Stimulated activated naive CD8-positive, alpha-beta T cell treated with anti-CD3 and anti-CD28 coated beads, Interleukin-15, Interleukin-2, amounts not matched to agents 100 U/mL and 50 U/mL, for 24 hours (primary cell): ENCODE data around the gene CPA5.

Experiments
- ATAC-seq: fragments of 150-1000 bp; cut with Tn5 transposase; one replicate; pipeline ENCODE4 v1.10.0; 2021
- DNase-seq: peaks from one replicate; pipeline ENCODE4 v3.0.0; 2021

The CPA5 gene

GRCh38 chr7:130397758-130398073 lies 53.1 kb downstream of the CPA5 start:
- ATAC-seq (no peak), DNase-seq (no peak)

- DNase-seq (no peak), ATAC-seq (no peak)
These were observed 54.0 kb downstream of the CPA5 start for GRCh38 chr7:130398526-130399090.

DNA sequence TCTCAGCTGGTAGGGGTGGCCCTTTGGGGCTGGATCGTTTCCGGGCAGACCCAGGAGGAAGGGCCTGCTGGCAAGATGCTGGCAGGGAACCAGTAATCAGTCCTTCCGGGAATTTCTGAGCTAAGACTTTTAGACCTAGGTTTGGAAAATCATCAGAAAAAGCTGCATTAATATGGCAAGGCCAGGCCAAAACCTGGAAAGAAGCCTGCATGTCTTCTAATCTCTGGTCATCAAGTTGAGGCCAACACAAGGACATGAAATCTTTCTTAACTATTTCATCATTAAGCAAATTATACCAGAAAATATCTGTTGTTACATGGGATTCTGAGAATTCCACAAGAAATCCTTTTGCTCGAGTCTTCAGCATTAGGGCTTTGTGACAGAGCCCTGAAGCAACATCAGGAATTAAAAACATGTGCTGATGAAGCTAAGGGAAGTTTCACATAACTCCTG lies 55.5 kb downstream of the CPA5 start:
- no peak for ATAC-seq
- DNase-seq: no peak

- ATAC-seq (no peak), DNase-seq (no peak)
These were observed 56.5 kb downstream of the CPA5 start for GRCh38 chr7:130401101-130401500.

DNA sequence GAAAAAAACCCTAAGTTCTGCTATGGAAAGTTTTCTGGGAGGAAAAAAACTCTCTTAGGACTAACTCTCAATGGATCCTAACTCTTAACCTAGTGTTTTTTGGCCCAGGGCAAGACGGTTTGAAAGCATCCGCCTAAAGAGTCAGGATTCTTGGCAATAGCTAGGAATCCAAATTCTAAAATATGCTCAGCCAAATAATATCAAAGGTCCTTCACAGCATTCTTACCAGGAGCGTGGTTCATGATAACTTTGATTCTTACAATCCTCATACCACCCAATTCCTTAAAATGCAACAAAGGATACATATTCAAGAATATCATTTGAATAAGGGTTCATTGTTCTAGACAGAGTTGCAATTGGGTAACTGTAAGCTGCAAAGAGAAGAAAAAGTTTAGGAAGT lies 57.0 kb downstream of the CPA5 start:
- ATAC-seq (no peak), DNase-seq (no peak)

- no peak for DNase-seq
- ATAC-seq: no peak
These were observed 60.4 kb downstream of the CPA5 start for GRCh38 chr7:130405003-130405402.

DNA sequence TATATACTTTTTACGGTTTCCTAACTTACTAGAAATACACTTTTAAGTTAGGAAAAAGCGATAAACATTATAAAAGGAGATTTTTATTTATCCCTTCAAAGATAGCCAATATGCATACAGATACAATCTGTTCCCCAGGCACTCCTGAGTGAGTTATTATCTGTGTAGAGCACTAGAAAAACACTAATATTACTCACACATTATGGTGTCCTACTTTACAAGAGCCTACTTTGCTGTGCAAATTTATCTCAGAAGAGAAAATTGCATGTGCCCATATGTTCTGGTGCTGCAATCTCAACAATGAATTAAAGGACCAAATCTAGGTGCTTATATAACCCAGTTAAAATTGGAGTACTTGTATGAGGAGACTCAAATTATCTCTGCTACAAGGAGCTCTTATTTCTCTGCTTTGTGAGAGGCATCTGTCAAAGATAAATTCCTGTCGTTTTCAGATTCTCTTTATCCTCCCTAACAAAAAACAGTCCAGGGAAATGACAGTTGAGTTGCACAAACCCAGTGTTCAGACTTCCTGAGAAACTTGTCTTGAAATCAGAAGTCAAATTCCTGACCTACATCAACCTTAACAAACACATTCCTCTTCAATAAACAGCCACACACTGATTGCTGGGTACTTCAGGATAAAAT lies 64.6 kb downstream of the CPA5 start:
- ATAC-seq: no peak
- no peak for DNase-seq

- no peak for ATAC-seq
- no peak for DNase-seq
These were observed 65.1 kb downstream of the CPA5 start for GRCh38 chr7:130409712-130410072.

DNA sequence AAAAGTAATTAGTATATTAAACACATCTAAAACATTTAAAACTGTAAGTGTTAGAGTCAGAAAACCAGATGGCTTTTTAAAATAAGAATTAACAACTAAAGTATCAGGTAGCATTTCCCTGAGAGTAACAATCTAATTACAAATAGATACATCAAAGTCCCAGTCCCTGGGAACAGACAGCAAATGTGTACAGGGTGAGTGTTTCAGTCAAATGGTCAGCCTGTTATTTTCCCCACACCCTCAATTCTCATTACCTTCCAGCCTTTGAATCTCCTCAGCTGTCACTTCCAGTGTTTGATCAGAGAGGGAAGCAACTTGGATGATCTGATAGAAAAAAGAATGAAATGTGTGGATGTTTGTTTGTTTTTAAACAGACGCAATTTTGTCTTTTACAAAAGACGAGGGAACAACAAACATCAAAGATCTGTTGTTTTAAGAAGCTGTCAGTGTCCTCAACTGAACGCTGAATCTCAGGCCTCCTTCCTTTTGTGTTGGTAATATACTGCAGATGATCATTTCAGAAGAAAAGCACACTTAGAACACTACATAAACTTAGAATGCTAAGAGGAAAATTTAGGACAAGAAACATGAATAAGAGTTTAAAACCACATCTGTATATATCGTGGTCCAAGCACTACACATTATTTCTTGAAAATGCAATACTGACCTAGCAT lies 66.4 kb downstream of the CPA5 start:
- no peak for DNase-seq
- no peak for ATAC-seq

DNA sequence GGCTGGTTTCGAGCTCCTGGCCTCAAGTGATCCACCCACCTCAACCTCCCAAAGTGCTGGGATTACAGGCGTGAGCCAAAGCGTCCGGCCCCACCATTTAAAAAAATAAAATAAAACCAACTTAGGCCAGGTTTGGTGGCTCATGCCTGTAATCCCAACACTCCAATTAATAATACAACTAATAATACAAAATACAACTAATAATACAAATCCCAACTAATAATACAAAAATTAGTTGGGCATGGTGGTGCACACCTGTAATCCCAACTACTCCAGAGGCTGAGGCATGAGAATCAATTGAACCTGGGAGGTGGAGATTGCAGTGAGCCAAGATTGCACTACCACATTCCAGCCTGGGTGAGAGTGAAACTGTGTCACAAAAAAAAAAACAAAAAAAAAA lies 68.6 kb downstream of the CPA5 start:
- ATAC-seq: no peak

DNA sequence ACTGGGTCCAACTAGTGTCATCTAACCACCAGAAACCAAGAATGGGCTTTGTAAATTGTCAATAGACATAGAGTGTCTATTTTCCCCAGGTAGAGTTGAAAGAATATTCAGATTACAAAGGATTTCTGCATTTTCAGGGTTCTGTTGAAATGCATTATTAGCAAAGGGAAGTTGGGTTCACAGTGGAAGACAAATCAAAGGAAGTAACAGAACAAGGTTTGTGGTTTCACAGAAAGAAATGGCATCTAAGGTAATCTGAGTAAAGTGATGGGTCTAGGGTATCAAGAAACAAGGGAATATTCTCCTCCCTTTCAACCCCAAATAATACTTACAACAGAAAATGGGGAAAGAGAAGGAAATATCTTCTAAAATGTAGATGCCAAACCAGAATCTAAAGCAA lies 70.4 kb downstream of the CPA5 start:
- DNase-seq (no peak), ATAC-seq (no peak)

More for the DNA sequence above, 68.6 kb downstream of the CPA5 start:
- DNase-seq: no peak

DNA sequence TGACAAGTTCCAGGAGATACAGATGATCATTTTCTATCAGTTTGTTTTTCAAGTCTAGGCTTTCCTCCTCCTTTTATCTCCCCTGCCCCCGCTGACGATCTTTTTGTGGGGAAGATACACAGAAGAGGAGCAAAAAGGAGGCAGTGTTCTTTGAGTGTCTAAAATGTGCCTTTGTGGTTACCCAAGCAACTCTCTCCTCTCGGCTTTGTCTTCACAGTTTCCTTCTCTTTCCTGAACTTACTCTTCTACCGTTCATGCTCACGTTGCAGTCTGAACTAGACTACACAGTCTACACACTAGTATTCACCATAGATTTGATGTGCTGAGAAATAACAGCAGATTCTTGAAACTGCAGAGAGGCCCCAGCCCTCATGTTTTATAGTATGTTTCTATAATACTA lies 72.6 kb downstream of the CPA5 start:
- DNase-seq (no peak), ATAC-seq (peak; percentile 58)

DNA sequence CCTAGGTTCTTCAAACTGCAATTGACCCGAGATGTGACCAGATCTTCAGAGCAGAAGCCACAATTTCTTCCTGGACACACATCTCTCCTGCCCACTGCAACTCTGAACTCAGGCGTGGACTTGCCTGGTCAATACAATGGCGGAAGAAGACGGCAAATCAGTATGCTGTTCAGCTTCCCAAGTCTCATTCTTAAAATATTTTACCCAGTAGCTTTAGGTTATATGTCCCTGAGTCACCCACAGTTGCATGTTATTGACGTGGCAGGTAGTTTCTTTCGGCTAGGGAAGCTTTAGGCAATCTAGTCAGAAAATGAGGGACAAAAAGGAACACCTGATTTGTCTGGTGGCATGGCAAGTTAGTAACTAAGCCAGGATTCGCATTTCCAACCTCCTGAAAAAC lies 73.7 kb downstream of the CPA5 start:
- DNase-seq (no peak), ATAC-seq (no peak)
